ENCODE measurements around the gene MUSK.

MUSK gene

GRCh38 chr9:110712955-110713354 is 44.4 kb downstream of the MUSK start:
- H3K36me3 ChIP-seq, result no peaks in the 10 kb centered on the region
- DNase-seq, result no peak
- no peaks in the 10 kb centered on the region for H3K27me3 ChIP-seq
- no peak for TF ChIP-seq CTCF (IDR thresholded peaks at IDR 0.05)
- intact Hi-C loops (cut with DNase I; ENCODE audit: low total_unique reads), result no loop called here
- no peak overlapping the region for H3K27ac ChIP-seq
- H3K9me3 ChIP-seq, result peaks cover 0 to 7% (median 0%) of the 10 kb centered on the region in 3 donors
- no peak overlapping the region for H3K4me3 ChIP-seq
- no peaks in the 10 kb centered on the region for H3K4me1 ChIP-seq

GRCh38 chr9:110714314-110714713 is 45.7 kb downstream of the MUSK start:
- TF ChIP-seq CTCF (IDR thresholded peaks at IDR 0.05), result no peak
- intact Hi-C loops (cut with DNase I; ENCODE audit: low total_unique reads), result no loop called here
- Histone ChIP-seq H3K4me1 (no peaks in the 10 kb centered on the region), H3K27me3 (no peaks in the 10 kb centered on the region), H3K4me3 (no peak overlapping the region), H3K27ac (no peak overlapping the region), H3K9me3 (peaks cover 0 to 21% (median 0%) of the 10 kb centered on the region in 3 donors), H3K36me3 (no peaks in the 10 kb centered on the region)
- DNase-seq, result no peak

GRCh38 chr9:110728058-110728457 is 59.5 kb downstream of the MUSK start:
- no peaks in the 10 kb centered on the region for H3K27me3 ChIP-seq
- DNase-seq, result no peak
- no peaks in the 10 kb centered on the region for H3K9me3 ChIP-seq
- no peaks in the 10 kb centered on the region for H3K4me1 ChIP-seq
- no peak for TF ChIP-seq CTCF (IDR thresholded peaks at IDR 0.05)
- intact Hi-C loops (cut with DNase I; ENCODE audit: low total_unique reads), result no loop called here
- no peaks in the 10 kb centered on the region for H3K36me3 ChIP-seq
- no peak overlapping the region for H3K4me3 ChIP-seq
- no peak overlapping the region for H3K27ac ChIP-seq

GRCh38 chr9:110729641-110730040 is 61.0 kb downstream of the MUSK start:
- H3K36me3 ChIP-seq, result no peaks in the 10 kb centered on the region
- intact Hi-C loops (cut with DNase I; ENCODE audit: low total_unique reads), result no loop called here
- no peaks in the 10 kb centered on the region for H3K9me3 ChIP-seq
- no peak for TF ChIP-seq CTCF (IDR thresholded peaks at IDR 0.05)
- H3K4me1 ChIP-seq, result no peaks in the 10 kb centered on the region
- no peak for DNase-seq
- no peaks in the 10 kb centered on the region for H3K27me3 ChIP-seq
- no peak overlapping the region for H3K27ac ChIP-seq
- H3K4me3 ChIP-seq, result no peak overlapping the region

GRCh38 chr9:110731437-110732028 is 62.9 kb downstream of the MUSK start:
- Histone ChIP-seq H3K27ac (no peak overlapping the region), H3K36me3 (no peaks in the 10 kb centered on the region), H3K4me3 (no peak overlapping the region), H3K4me1 (no peaks in the 10 kb centered on the region), H3K9me3 (no peaks in the 10 kb centered on the region), H3K27me3 (no peaks in the 10 kb centered on the region)
- DNase-seq, result no peak
- no peak for TF ChIP-seq CTCF (IDR thresholded peaks at IDR 0.05)
- intact Hi-C loops (cut with DNase I; ENCODE audit: low total_unique reads), result no loop called here

- Histone ChIP-seq H3K4me3 (no peak overlapping the region), H3K27me3 (no peaks in the 10 kb centered on the region), H3K4me1 (peaks cover 0 to 24% (median 11%) of the 10 kb centered on the region in 4 donors), H3K9me3 (no peaks in the 10 kb centered on the region), H3K27ac (no peak overlapping the region), H3K36me3 (no peaks in the 10 kb centered on the region)
- DNase-seq, result no peak
- no peak for TF ChIP-seq CTCF (IDR thresholded peaks at IDR 0.05)
- intact Hi-C loops (cut with DNase I; ENCODE audit: low total_unique reads), result no loop called here
Measured at GRCh38 chr9:110738982-110739381, 70.4 kb downstream of the MUSK start.

Data from tibial artery (tissue), 4 donors.